ENCODE results near the gene LDB3.

DNA sequence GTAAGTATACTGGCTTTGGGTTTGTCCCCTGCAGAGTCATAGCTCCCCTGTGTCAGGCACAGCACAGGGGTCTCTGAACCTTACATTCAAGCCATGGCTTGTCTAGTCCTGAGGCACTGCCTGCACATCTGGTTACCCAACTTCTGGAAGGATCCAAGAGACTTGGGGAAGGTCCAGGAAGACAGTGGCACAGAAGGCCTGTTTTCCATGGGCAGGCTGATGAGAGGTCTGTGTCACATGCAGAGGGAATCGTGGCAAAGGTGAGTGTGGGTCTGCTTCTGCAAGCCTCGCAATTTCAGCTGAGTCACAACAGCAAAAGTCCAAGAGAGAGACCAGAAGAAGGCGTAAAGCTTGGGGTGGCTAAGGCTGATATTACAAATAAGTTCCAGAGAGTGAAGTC, 59.7 kb downstream of the LDB3 start:
- TF ChIP-seq EZH2 (IDR thresholded peaks at IDR 0.05; ENCODE audit: borderline replicate concordance, low read length) (no peak), CTCF (IDR thresholded peaks at IDR 0.05; ENCODE audit: low read length) (no peak)

Measured in OCI-LY1 (cell line).